Adrenal gland (tissue), 12 donors: Measurements from ENCODE around the gene RASSF4. TPM values are rescaled to one million over a fixed set of nuclear protein-coding genes. Genes with fewer than 3 reads are reported as not detected.

Source experiments
- DNase-seq, 7 donors: peaks; one replicate each; pipeline ENCODE4 v3.0.0-alpha.2; 2019 to 2020
- H3K27ac ChIP-seq, 5 donors: fragments of 200-600 bp; sonication (generic) in 4 of 5; 1 replicate in 3 of 5; 2 replicates in 2 of 5; pipeline versions ENCODE4 v1.5.1 to v1.8.0; 2016 to 2020; ENCODE audit warnings: mild to moderate bottlenecking in 1 of 5
- H3K27me3 ChIP-seq: fragments of 200-600 bp; 2 replicates; pipeline ENCODE4 v1.8.0; 2021
- H3K36me3 ChIP-seq, 2 donors: fragments of 200-600 bp; replicated peaks in 1 of 2; 1 replicate in 1 of 2; 2 replicates in 1 of 2; pipeline versions ENCODE4 v1.5.1 to v1.8.0; 2018 to 2022
- H3K4me1 ChIP-seq, 2 donors: fragments of 200-600 bp; replicated peaks in 1 of 2; 1 replicate in 1 of 2; 2 replicates in 1 of 2; pipeline versions ENCODE4 v1.5.1 to v1.8.0; 2018 to 2021
- H3K4me3 ChIP-seq, 4 donors: fragments of 200-600 bp; sonication (generic) in 3 of 4; one replicate each; pipeline ENCODE4 v1.5.1; 2016 to 2018
- H3K9me3 ChIP-seq, 3 donors: fragments of 200-600 bp; sonication (generic) in 1 of 3; replicated peaks in 1 of 3; 1 replicate in 2 of 3; 2 replicates in 1 of 3; pipeline versions ENCODE4 v1.5.1 to v1.8.0; 2016 to 2021
- CTCF ChIP-seq, 6 experiments: fragments of 450-650 bp in 4 of 6; fragments of 200-600 bp in 2 of 6; sonication (generic) in 1 of 6; IDR thresholded peaks; 1 replicate in 5 of 6; 2 replicates in 1 of 6; pipeline versions ENCODE4 v1.5.1 to v1.8.0; 2016 to 2021; ENCODE audit warnings: antibody characterized with exemption in 6 of 6, mild to moderate bottlenecking in 2 of 6, moderate library complexity in 1 of 6
- POLR2A ChIP-seq, 2 donors: fragments of 450-650 bp; IDR thresholded peaks; one replicate each; pipeline ENCODE4 v1.6.1; 2017; ENCODE audit warnings: antibody characterized with exemption in 2 of 2, mild to moderate bottlenecking in 2 of 2, moderate library complexity in 1 of 2
- WGBS, 4 donors: extraction: QIAGEN DNeasy Blood & Tissue Kit in 2 of 4; methylation state at CpG; one replicate each; pipeline versions ENCODE4 v1.1.5 to v1.1.7; 2013 to 2017; 5-methylcytosine and 5-hydroxymethylcytosine counted together
- intact Hi-C, 2 donors: fragments of 100-400 bp; cut with DNase I; formaldehyde crosslinking; loops; one replicate each; pipeline versions ENCODE4 v1.14.1 to v1.15.0; 2022 to 2023
- polyA plus RNA-seq, 3 donors: library from polyadenylated mRNA; stranded (reverse); fragments of 200-250 nt in 2 of 3; fragments of 350-450 nt in 1 of 3; fragmentation: Illumina TruSeq in 1 of 3; extraction: RNeasy Lipid Tissue Mini Kit (QIAGEN cat#74804) in 1 of 3; gene quantifications; one replicate each; pipeline ENCODE4 v1.2.3, GENCODE V29; 2013 to 2014
- total RNA-seq, 9 donors: library from RNA; depleted of rRNA in 4 of 9; stranded (reverse); fragments of >200 nt in 4 of 9; fragments of 120-200 nt in 1 of 9; fragmentation: NEBNext Ultra II Directional in 1 of 9; extraction: Animal tissue kit (Norgen Biotek cat#: 25700) in 1 of 9; gene quantifications; one replicate each; pipeline versions ENCODE4 v1.1.0 to v1.2.4, GENCODE V29; 2013 to 2023
- donor health status: healthy with polysubstance abuse.
- donor health status: Bipolar disorder and iron deficiency.
- donor health status: DM: yes; HTN: yes; CAD: no.
- donor health status: DM: no; HTN: no; CAD: no.
- donor health status: DM: no; HTN: no; CAD: no.
- donor health status: DM: yes; HTN: yes; CAD: no.

The RASSF4 gene
- total and polyA plus RNA-seq, 12 donors = 5.2 to 47.5 (median 25.0) TPM

- Histone ChIP-seq H3K27me3 (no peaks in the 10 kb centered on the region), H3K27ac (peak overlapping the region in 1 of 5 donors; percentile 45), H3K4me3 (no peak overlapping the region), H3K4me1 (peaks cover 0 to 24% of the 10 kb centered on the region in 2 donors), H3K9me3 (no peaks in the 10 kb centered on the region), H3K36me3 (no peaks in the 10 kb centered on the region)
- TF ChIP-seq POLR2A (IDR thresholded peaks at IDR 0.05) (no peak), CTCF (IDR thresholded peaks at IDR 0.05) (no peak)
- DNase-seq = peak in 3 of 7 donors; percentile 22 to 52 (median 30)
- intact Hi-C loops = no loop called here
- whole genome bisulfite sequencing, 4 donors = 81 to 83% (median 82%) methylated on average over 9 of the region's 9 CpGs
These were observed 22.2 kb upstream of the RASSF4 start for GRCh38 chr10:44937196-44938005.

GRCh38 chr10:44938956-44939355 is 20.6 kb upstream of the RASSF4 start:
- Histone ChIP-seq H3K4me1 (peaks cover 0 to 24% of the 10 kb centered on the region in 2 donors), H3K4me3 (no peak overlapping the region), H3K9me3 (no peaks in the 10 kb centered on the region), H3K27me3 (no peaks in the 10 kb centered on the region), H3K27ac (peak overlapping the region in 1 of 5 donors; percentile 55), H3K36me3 (no peaks in the 10 kb centered on the region)
- TF ChIP-seq CTCF (IDR thresholded peaks at IDR 0.05) (no peak), POLR2A (IDR thresholded peaks at IDR 0.05) (no peak)
- no peak for DNase-seq
- intact Hi-C loops = no loop called here
- 74 to 83% (median 76%) methylated on average over 7 of the region's 7 CpGs for WGBS, 4 donors

- intact Hi-C loops = no loop called here
- Histone ChIP-seq H3K27ac (peak overlapping the region in 1 of 5 donors; percentile 55), H3K36me3 (no peaks in the 10 kb centered on the region), H3K4me3 (no peak overlapping the region), H3K9me3 (no peaks in the 10 kb centered on the region), H3K27me3 (no peaks in the 10 kb centered on the region), H3K4me1 (peaks cover 0 to 17% of the 10 kb centered on the region in 2 donors)
- WGBS, 4 donors = 74 to 82% (median 81%) methylated on average over 7 of the region's 7 CpGs
- DNase-seq = peak in 3 of 7 donors; percentile 13 to 46 (median 14)
- TF ChIP-seq CTCF (IDR thresholded peaks at IDR 0.05) (no peak), POLR2A (IDR thresholded peaks at IDR 0.05) (no peak)
These were observed 19.8 kb upstream of the RASSF4 start for GRCh38 chr10:44939691-44940401.

- H3K9me3 ChIP-seq = no peaks in the 10 kb centered on the region
- 0 to 82% (median 57%) methylated on average over 1 of the region's 1 CpG for WGBS, 4 donors
- no peak overlapping the region for H3K4me3 ChIP-seq
- no peaks in the 10 kb centered on the region for H3K4me1 ChIP-seq
- intact Hi-C loops = no loop called here
- H3K27ac ChIP-seq = no peak overlapping the region
- no peaks in the 10 kb centered on the region for H3K27me3 ChIP-seq
- TF ChIP-seq CTCF (IDR thresholded peaks at IDR 0.05) = no peak
- TF ChIP-seq POLR2A (IDR thresholded peaks at IDR 0.05) = no peak
- no peaks in the 10 kb centered on the region for H3K36me3 ChIP-seq
- no peak for DNase-seq
These were observed 15.2 kb upstream of the RASSF4 start for GRCh38 chr10:44944354-44944753.
